HepG2 (cell line): Measurements from ENCODE around the gene VCP. TPM values are rescaled to one million over a fixed set of nuclear protein-coding genes. Genes with fewer than 3 reads are reported as not detected.

ENCODE experiments used
- ATF6 ChIP-seq: sonication (generic); formaldehyde crosslinking; conservative IDR thresholded peaks from 2 replicates; pipeline ENCODE4 v1.4.0; 2020; ENCODE audit warnings: missing genetic modification reagents
- CSRNP2 ChIP-seq: sonication (generic); formaldehyde crosslinking; conservative IDR thresholded peaks from 2 replicates; pipeline ENCODE4 v1.8.0; 2022; ENCODE audit warnings: low read depth, missing genetic modification reagents
- DPF2 ChIP-seq: sonication (generic); formaldehyde crosslinking; IDR thresholded peaks from 2 replicates; pipeline ENCODE4 v1.4.0; 2020; ENCODE audit warnings: mild to moderate bottlenecking, low read depth, missing genetic modification reagents, borderline replicate concordance
- HOXA3 ChIP-seq: sonication (generic); formaldehyde crosslinking; IDR thresholded peaks from 2 replicates; pipeline ENCODE4 v1.5.0; 2020; ENCODE audit warnings: missing genetic modification reagents
- KLF11 ChIP-seq: IDR thresholded peaks from 2 replicates; pipeline ENCODE4 v1.6.1; 2016; ENCODE audit warnings: missing compliant biosample characterization
- MBD4 ChIP-seq: IDR thresholded peaks from 2 replicates; pipeline ENCODE4 v1.6.1; 2012; ENCODE audit warnings: low read length, inconsistent platforms, borderline replicate concordance
- MED1 ChIP-seq: sonication (generic); formaldehyde crosslinking; IDR thresholded peaks from 2 replicates; pipeline ENCODE4 v1.4.0; 2020; ENCODE audit warnings: missing genetic modification reagents
- MLXIP ChIP-seq: sonication (generic); formaldehyde crosslinking; IDR thresholded peaks from 2 replicates; pipeline ENCODE4 v1.9.0; 2021; ENCODE audit warnings: missing genetic modification reagents, borderline replicate concordance
- MYPOP ChIP-seq: sonication (generic); formaldehyde crosslinking; IDR thresholded peaks from 2 replicates; pipeline ENCODE4 v1.8.1; 2023; ENCODE audit warnings: mild to moderate bottlenecking, moderate library complexity, missing genetic modification reagents
- NAIF1 ChIP-seq: sonication (generic); formaldehyde crosslinking; IDR thresholded peaks from 2 replicates; pipeline ENCODE4 v1.5.0; 2020; ENCODE audit warnings: mild to moderate bottlenecking, missing genetic modification reagents, borderline replicate concordance
- RCOR2 ChIP-seq: IDR thresholded peaks from 2 replicates; pipeline ENCODE4 v1.6.1; 2016; ENCODE audit warnings: missing biosample characterization, missing genetic modification reagents
- REL ChIP-seq: sonication (generic); formaldehyde crosslinking; conservative IDR thresholded peaks from 2 replicates; pipeline ENCODE4 v1.8.0; 2022; ENCODE audit warnings: mild to moderate bottlenecking, missing genetic modification reagents, moderate library complexity
- SMC3 ChIP-seq: IDR thresholded peaks from 2 replicates; pipeline ENCODE4 v1.6.1; 2011; ENCODE audit warnings: low read length, improper control_type of control experiment
- SNAI1 ChIP-seq: sonication (generic); formaldehyde crosslinking; IDR thresholded peaks from 2 replicates; pipeline ENCODE4 v1.5.0; 2020; ENCODE audit warnings: mild to moderate bottlenecking, missing genetic modification reagents, borderline replicate concordance
- SP2 ChIP-seq: sonication (generic); formaldehyde crosslinking; IDR thresholded peaks from 2 replicates; pipeline ENCODE4 v1.5.1; 2020; ENCODE audit warnings: mild to moderate bottlenecking, missing genetic modification reagents
- THAP7 ChIP-seq: sonication (generic); formaldehyde crosslinking; IDR thresholded peaks from 2 replicates; pipeline ENCODE4 v1.8.1; 2023; ENCODE audit warnings: mild to moderate bottlenecking, missing genetic modification reagents
- ZNF468 ChIP-seq: sonication (generic); formaldehyde crosslinking; IDR thresholded peaks from 2 replicates; pipeline ENCODE4 v1.8.0; 2022; ENCODE audit warnings: mild to moderate bottlenecking, moderate library complexity, missing genetic modification reagents
- ZNF605 ChIP-seq: sonication (generic); formaldehyde crosslinking; IDR thresholded peaks from 2 replicates; pipeline ENCODE4 v1.8.0; 2022; ENCODE audit warnings: mild to moderate bottlenecking, missing genetic modification reagents
- ZNF629 ChIP-seq: sonication (generic); formaldehyde crosslinking; conservative IDR thresholded peaks from 2 replicates; pipeline ENCODE4 v1.5.0; 2020; ENCODE audit warnings: missing genetic modification reagents
- ZNF883 ChIP-seq: sonication (generic); formaldehyde crosslinking; IDR thresholded peaks from 2 replicates; pipeline ENCODE4 v1.5.1; 2020; ENCODE audit warnings: mild to moderate bottlenecking, missing genetic modification reagents; ENCODE audit errors: not compliant biosample characterization
- ZZZ3 ChIP-seq: sonication (generic); formaldehyde crosslinking; IDR thresholded peaks from 2 replicates; pipeline ENCODE4 v1.4.0; 2020; ENCODE audit warnings: missing genetic modification reagents, mild to moderate bottlenecking, borderline replicate concordance
- polyA plus RNA-seq, 8 experiments: library from polyadenylated mRNA; depleted of rRNA in 3 of 8; stranded (reverse) in 7 of 8; unstranded in 1 of 8; fragments of >200 nt; fragmentation: Illumina TruSeq in 4 of 8; extraction: Trizol in 4 of 8; gene quantifications; 2 replicates each; pipeline versions ENCODE4 v1.2.1 to v1.2.3, GENCODE V29; 2011 to 2016; ENCODE audit warnings: low read depth in 4 of 8, missing spikeins in 1 of 8, mixed read lengths in 1 of 8; ENCODE audit not compliant: insufficient read depth in 1 of 8
- total RNA-seq, 5 experiments: library from RNA; depleted of rRNA; stranded (reverse); fragments of >200 nt; fragmentation: Illumina TruSeq; extraction: Trizol; gene quantifications; 2 replicates each; pipeline ENCODE4 v1.2.3, GENCODE V29; 2016; ENCODE audit warnings: low read depth in 1 of 5

The VCP gene
- total and polyA plus RNA-seq, 2 of the 13 experiments (the other 11 are each of a cell fraction or from before 2014, with no cell fraction given): 143 to 391 TPM

- TF ChIP-seq THAP7 (CRISPR knock-in tag) (peak; percentile 87), DPF2 (CRISPR knock-in tag) (no peak), KLF11 (CRISPR knock-in tag) (0 out of 2 replicates have a peak, but pooled peaks have one; percentile 53), ZNF605 (CRISPR knock-in tag) (peak; percentile 61; the same call in 1 of the 2 replicates), SMC3 (no peak), MYPOP (CRISPR knock-in tag) (peak; percentile 58; the same call in 1 of the 2 replicates), RCOR2 (CRISPR knock-in tag) (no peak), ZZZ3 (CRISPR knock-in tag) (peak; percentile 58; the same call in 1 of the 2 replicates), REL (CRISPR knock-in tag) (peak; percentile 65; the same call in 1 of the 2 replicates), SNAI1 (no peak), ATF6 (no peak), NAIF1 (CRISPR knock-in tag) (peak; percentile 34; the same call in 1 of the 2 replicates), CSRNP2 (peak; percentile 86; the same call in 1 of the 2 replicates), MLXIP (no peak), HOXA3 (peak; percentile 84), SP2 (CRISPR knock-in tag) (peak; percentile 82), ZNF468 (CRISPR knock-in tag) (no peak), MED1 (CRISPR knock-in tag) (peak; percentile 78), MBD4 (no peak), ZNF883 (no peak), ZNF629 (CRISPR knock-in tag) (peak; percentile 43)
Observed at GRCh38 chr9:35102769-35103659, 30.6 kb upstream of the VCP start, which contains the start of gene STOML2 (continued).
